ENCODE results near the gene TTLL3.

GRCh38 chr3:9846931-9847488 lies 36.9 kb downstream of the TTLL3 start:
- TF ChIP-seq CTCF (IDR thresholded peaks at IDR 0.05; ENCODE audit: poor library complexity, severe bottlenecking) (no peak), POLR2AphosphoS5 (IDR thresholded peaks at IDR 0.05) (no peak), EZH2 (IDR thresholded peaks at IDR 0.05; ENCODE audit: borderline replicate concordance, insufficient read depth, low read length, poor library complexity, severe bottlenecking) (no peak), EP300 (conservative IDR thresholded peaks at IDR 0.05; ENCODE audit: poor library complexity, severe bottlenecking) (no peak), RAD21 (conservative IDR thresholded peaks at IDR 0.05) (no peak), REST (IDR thresholded peaks at IDR 0.05; ENCODE audit: borderline replicate concordance) (no peak), MXI1 (conservative IDR thresholded peaks at IDR 0.05; ENCODE audit: poor library complexity, severe bottlenecking) (no peak)
